ENCODE data around the gene TMEM117. TPM values are rescaled to one million over a fixed set of nuclear protein-coding genes. Genes with fewer than 3 reads are reported as not detected.
A peak's percentile ranks its signal among the peaks of the same experiment; 100 is the strongest.

The TMEM117 gene
- total and polyA plus RNA-seq, 11 donors: 3.7 to 13.5 (median 7.3) TPM

DNA sequence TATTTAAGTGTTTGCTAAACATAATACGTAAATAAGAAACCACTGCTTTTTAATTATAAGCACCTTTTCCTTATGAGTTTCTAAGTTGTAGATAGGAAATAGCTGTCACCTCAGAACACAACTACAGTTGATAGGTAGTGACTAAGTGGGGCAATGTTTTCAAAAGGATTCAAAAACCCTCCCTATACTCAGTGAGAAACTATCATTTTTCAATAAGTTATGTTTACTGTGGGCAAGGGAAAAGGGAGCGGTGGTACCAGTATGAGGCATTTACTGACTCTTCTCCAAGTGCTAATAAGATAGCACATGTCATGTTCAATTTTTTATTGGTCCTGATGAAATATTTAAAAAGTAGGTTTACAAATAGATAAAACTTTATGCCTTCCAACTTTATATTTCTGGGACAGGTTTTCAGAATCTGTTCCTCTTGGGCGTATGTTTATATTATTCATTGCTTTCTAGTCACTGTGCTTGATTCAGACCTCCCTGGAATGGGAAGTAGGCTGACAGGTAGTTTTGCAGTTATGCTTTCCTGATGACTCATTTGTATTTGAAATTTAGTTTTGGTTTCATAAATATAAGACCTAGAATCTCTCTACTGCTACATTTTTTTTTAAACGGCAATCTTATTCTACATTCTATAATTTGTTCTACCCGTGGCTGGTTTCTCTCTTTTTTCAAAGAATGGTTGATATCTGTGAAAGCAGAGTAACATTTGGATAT is 153.1 kb downstream of the TMEM117 start:
- Histone ChIP-seq H3K9me3 (no peaks in the 10 kb centered on the region), H3K4me1 (no peaks in the 10 kb centered on the region), H3K27ac (no peak overlapping the region), H3K27me3 (no peaks in the 10 kb centered on the region), H3K36me3 (no peaks in the 10 kb centered on the region), H3K4me3 (no peak overlapping the region)
- DNase-seq (no peak), ATAC-seq (no peak)
- intact Hi-C loops (cut with DNase I): no loop called here
- 68 to 71% (median 70%) methylated on average over 5 of the region's 5 CpGs for WGBS, 4 donors
- TF ChIP-seq, protein P1, sequence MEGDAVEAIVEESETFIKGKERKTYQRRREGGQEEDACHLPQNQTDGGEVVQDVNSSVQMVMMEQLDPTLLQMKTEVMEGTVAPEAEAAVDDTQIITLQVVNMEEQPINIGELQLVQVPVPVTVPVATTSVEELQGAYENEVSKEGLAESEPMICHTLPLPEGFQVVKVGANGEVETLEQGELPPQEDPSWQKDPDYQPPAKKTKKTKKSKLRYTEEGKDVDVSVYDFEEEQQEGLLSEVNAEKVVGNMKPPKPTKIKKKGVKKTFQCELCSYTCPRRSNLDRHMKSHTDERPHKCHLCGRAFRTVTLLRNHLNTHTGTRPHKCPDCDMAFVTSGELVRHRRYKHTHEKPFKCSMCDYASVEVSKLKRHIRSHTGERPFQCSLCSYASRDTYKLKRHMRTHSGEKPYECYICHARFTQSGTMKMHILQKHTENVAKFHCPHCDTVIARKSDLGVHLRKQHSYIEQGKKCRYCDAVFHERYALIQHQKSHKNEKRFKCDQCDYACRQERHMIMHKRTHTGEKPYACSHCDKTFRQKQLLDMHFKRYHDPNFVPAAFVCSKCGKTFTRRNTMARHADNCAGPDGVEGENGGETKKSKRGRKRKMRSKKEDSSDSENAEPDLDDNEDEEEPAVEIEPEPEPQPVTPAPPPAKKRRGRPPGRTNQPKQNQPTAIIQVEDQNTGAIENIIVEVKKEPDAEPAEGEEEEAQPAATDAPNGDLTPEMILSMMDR (IDR thresholded peaks at IDR 0.05): no peak
- no peak for TF ChIP-seq POLR2A (IDR thresholded peaks at IDR 0.05)

DNA sequence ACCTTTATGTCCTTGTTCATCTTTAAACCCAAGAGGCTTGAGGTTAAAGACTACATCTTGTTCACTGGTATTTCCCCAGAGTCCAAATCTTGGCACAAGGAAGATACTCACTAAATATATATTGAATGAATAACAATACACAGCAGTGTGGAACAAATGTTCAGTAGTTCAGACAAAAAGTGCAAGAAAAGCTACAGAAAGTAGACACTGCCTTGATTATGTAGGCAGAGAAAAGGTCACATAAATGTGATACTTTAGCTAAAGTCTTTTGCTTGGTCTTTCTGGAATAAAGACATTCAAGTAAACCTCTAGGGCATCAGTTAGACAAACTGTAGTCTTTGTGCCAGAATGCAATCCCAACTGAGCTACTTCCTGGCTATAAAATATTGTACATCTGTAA is 157.0 kb downstream of the TMEM117 start:
- Histone ChIP-seq H3K36me3 (no peaks in the 10 kb centered on the region), H3K9me3 (no peaks in the 10 kb centered on the region), H3K4me3 (no peak overlapping the region), H3K4me1 (no peaks in the 10 kb centered on the region), H3K27ac (no peak overlapping the region), H3K27me3 (no peaks in the 10 kb centered on the region)
- TF ChIP-seq POLR2A (IDR thresholded peaks at IDR 0.05): no peak
- TF ChIP-seq, protein P1 (IDR thresholded peaks at IDR 0.05): no peak
- no peak for DNase-seq
- intact Hi-C loops (cut with DNase I): no loop called here
- no peak for ATAC-seq

DNA sequence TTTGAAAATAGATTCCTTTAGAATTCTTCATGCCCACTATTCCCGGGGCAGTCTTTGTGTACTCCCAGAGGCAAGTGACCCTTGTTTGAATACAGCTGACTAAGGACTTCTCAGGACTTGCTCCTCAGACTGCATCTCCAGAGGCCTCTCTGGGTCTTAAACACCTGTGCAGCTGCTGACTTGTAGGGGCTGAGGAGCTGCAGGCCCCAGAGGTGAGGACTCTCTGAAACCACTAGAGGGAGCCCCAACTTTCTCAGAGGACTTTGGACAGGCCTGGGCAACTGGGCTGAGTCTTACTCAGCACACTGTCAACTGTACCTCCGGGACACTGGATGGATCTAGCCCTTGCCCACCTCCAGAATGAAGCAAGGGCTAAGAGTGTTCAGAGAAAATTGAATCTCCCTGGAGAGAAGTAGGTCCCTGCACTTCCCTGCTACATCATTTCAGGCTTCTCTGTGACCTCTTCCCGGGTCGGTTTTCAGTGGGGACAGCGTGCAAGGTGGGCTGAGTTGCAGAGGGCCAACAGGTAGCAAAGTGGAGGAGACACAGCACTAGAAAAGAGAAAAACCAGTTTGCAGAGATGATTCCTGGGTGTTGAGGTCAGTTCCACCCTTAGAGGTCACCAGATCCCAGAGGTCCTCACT is 164.6 kb downstream of the TMEM117 start:
- no peak for DNase-seq
- no peaks in the 10 kb centered on the region for H3K36me3 ChIP-seq
- intact Hi-C loops (cut with DNase I): no loop called here
- 81 to 90% (median 87%) methylated on average over 5 of the region's 5 CpGs for WGBS, 4 donors
- no peaks in the 10 kb centered on the region for H3K27me3 ChIP-seq
- TF ChIP-seq POLR2A (IDR thresholded peaks at IDR 0.05): no peak
- TF ChIP-seq, protein P1 (IDR thresholded peaks at IDR 0.05): peak in 11 of 12 donors; percentile 25 to 58 (median 38)
- ATAC-seq: peak in 1 of 4 donors; percentile 67
- no peaks in the 10 kb centered on the region for H3K4me1 ChIP-seq
- H3K9me3 ChIP-seq: no peaks in the 10 kb centered on the region
- H3K27ac ChIP-seq: no peak overlapping the region
- H3K4me3 ChIP-seq: no peak overlapping the region

DNA sequence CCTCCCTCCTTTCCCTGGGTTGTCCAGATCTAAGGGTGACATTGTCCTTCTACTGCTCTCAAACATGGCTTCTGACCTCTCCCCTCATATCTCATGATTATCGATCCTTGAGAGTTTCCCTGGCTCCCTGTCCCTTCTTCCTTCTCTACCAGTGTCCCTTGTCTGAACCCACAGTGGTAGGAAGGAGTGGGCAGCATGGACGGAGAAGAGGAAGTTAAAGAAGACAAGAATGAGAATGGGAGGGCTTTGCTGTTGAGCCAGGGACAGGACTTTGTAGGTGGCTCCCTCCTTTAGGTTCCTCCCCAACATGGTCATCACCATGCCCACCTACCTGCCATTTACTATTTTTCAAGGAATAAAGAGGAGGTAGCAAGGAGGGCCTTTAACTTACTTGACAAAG is 166.7 kb downstream of the TMEM117 start:
- ATAC-seq (no peak), DNase-seq (no peak)
- no peaks in the 10 kb centered on the region for H3K4me1 ChIP-seq
- no peaks in the 10 kb centered on the region for H3K36me3 ChIP-seq
- WGBS, 4 donors: 72 to 88% (median 81%) methylated on average over 2 of the region's 2 CpGs
- H3K27ac ChIP-seq: no peak overlapping the region
- H3K27me3 ChIP-seq: no peaks in the 10 kb centered on the region
- TF ChIP-seq, protein P1 (IDR thresholded peaks at IDR 0.05): no peak
- no peak for TF ChIP-seq POLR2A (IDR thresholded peaks at IDR 0.05)
- intact Hi-C loops (cut with DNase I): no loop called here
- no peak overlapping the region for H3K4me3 ChIP-seq
- peaks cover 0 to 5% (median 0%) of the 10 kb centered on the region in 12 donors for H3K9me3 ChIP-seq
